Cardiac fibroblast (primary cell): ENCODE results near the gene UBA3.

Experiments used
- DNase-seq, 2 donors: peaks; one replicate each; pipeline versions ENCODE4 v3.0.0 to v3.0.0-alpha.2; 2010; ENCODE audit warnings: low read depth in 2 of 2
- H3K4me3 ChIP-seq, 2 donors: replicated peaks in 1 of 2; 1 replicate in 1 of 2; 2 replicates in 1 of 2; pipeline ENCODE4 v1.5.1; 2011; ENCODE audit warnings: low read depth in 2 of 2, low read length in 2 of 2, mild to moderate bottlenecking in 2 of 2, moderate library complexity in 1 of 2
- TF ChIP-seq, protein P1 (sequence below): IDR thresholded peaks from one replicate; pipeline ENCODE4 v1.5.1; 2011; ENCODE audit warnings: low read depth, mild to moderate bottlenecking, low read length, inconsistent platforms

The UBA3 gene

DNA sequence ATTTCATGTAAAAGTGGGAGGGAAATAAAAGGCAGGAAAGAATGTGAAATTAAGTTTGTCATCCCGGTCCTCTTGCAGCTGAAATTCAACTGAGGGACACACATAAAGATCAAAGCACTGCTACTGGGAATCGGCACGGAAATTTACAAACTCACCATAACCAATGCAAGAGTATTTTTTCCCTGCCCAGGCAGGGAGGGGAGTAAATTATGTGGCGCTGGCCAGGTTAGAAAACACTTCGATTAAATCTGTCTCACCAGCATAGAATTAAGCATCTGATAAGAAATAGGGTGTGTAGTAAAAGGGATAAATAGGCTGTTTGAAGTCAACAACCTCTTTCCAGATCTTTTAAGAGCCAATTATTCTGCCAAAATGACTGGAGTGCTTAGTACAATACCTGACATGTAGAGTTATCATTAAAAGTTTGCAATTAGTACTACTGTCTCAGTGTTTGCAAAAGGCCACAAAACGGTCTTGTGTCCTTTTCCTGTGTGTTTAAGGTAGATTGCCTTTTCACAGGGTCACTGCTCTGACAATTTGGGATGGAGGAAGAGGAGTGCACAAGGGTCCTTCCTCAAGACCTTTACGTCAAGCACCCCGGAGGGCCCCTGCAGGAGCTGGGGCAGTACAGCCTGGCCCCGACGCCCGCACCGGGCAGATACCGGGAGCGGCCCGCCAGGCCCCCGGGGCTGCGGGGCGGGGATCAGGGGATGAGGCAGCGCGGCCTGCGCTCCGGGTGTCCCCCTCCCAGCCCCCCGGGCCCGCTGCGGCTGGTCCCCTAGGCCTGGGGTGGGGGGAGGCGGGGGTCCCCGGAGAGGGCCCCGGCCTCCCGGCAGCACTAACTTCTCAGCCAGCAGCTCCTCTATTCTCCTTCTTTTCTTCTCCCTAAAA lies 651 bp downstream of the UBA3 start:
- TF ChIP-seq, protein P1, sequence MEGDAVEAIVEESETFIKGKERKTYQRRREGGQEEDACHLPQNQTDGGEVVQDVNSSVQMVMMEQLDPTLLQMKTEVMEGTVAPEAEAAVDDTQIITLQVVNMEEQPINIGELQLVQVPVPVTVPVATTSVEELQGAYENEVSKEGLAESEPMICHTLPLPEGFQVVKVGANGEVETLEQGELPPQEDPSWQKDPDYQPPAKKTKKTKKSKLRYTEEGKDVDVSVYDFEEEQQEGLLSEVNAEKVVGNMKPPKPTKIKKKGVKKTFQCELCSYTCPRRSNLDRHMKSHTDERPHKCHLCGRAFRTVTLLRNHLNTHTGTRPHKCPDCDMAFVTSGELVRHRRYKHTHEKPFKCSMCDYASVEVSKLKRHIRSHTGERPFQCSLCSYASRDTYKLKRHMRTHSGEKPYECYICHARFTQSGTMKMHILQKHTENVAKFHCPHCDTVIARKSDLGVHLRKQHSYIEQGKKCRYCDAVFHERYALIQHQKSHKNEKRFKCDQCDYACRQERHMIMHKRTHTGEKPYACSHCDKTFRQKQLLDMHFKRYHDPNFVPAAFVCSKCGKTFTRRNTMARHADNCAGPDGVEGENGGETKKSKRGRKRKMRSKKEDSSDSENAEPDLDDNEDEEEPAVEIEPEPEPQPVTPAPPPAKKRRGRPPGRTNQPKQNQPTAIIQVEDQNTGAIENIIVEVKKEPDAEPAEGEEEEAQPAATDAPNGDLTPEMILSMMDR = no peak
- no peak for DNase-seq
- H3K4me3 ChIP-seq = peak overlapping the region; percentile 61 to 72

DNA sequence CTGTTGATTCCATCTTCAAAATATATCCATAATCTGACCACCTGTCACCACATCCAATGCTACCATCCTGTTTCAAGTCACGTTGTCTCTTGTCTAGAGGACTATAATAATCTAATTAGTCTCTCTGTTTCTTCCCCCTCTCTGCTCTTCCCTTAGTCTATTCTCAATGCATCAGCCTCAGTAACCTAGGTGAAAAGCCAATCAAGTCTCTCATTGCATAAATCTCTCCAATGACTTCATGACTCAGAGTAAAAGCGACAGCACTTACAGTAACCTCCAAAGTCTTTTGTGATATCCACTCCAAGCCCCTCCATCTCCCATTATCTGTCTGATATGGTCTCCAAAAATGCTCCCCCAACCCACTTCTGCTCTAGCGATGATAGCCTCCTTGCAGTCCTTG lies 7.2 kb downstream of the UBA3 start:
- TF ChIP-seq, protein P1 = no peak
- DNase-seq = no peak
- no peak overlapping the region for H3K4me3 ChIP-seq

DNA sequence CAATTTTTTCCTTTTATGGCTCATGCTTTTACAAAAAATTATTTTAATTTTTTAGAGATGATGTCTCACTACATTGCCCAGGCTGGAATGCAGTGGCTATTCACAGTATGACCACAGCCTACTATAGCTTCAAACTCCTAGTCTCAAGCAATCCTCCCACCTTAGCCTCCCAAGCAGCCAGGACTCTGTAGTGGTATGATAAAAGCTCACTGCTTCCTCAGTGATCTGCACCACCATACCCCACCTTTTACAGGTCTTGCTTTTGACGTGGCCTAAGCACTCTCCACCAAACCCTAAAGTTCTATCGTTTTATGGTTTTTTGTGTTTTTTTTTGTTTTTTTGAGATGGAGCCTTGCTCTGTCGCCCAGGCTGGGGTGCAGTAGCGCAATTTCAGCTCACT lies 14.0 kb downstream of the UBA3 start:
- TF ChIP-seq, protein P1 = no peak
- DNase-seq = no peak
- H3K4me3 ChIP-seq = no peak overlapping the region

DNA sequence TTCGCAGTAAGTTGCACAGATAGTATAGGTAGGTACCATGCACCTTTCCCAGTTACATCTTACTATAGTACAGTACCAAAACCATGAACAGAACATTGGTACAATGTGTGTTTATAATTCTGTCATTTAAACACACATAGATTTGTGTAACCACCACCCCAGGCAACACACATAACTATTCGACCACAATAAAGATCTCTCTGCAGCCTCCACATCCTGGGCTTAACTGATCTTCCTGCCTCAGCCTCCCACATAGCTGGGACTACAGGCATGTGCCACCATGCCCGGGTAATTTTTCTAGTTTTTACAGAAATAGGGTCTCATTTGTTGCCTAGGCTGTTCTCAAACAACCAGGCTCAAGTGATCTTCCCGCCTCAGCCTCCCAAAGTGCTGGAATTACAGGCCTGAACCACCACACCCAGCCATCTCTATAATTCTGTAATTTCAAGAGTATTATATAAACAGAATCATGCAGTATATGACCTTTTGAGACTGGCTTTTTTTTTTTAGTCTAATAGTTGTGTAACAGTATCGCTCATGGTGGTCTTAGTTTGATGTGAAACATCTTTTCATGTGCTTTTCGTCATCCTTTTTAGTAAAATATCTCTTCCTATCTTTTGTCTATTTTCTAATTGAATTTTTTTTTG lies 14.7 kb downstream of the UBA3 start:
- no peak for DNase-seq
- TF ChIP-seq, protein P1 = no peak
- H3K4me3 ChIP-seq = no peak overlapping the region

DNA sequence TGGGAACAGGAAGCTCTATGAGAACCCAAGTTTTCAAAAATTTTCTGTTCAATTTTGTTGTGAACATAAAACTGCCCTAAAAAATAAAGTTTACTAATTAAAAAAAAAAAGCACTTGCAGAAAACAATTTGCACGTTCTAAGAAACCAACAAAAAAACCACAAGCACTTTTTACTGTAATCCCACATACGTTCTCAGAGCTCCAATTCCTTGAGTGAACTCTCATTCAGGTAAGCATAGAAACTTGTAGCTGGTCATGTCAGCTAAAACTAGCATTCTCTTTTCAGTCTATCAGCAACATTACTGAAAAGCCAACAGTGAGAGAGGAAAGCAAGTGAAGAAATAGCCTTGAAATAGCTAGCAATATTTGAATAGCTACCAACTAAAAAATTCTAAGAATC lies 16.5 kb downstream of the UBA3 start:
- DNase-seq = no peak
- TF ChIP-seq, protein P1 = no peak
- no peak overlapping the region for H3K4me3 ChIP-seq

DNA sequence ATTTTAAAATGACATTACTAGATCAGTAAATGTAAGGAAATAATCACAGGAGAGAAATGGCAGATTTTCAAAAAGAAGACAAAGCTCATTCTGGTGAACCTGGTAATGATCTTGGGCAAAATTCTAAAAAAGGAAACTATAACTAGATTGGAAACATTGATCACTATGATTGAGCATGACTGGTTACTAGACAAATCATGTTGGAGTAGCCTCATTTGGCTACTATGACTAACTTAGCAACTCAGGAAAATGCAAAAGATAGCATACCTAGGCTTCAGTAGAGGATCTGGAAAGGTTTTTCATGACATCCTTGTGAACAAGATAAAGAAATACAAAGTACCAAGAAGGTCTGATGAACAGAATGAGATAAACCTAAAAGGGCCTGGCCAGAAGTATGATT lies 20.5 kb downstream of the UBA3 start:
- TF ChIP-seq, protein P1 = no peak
- H3K4me3 ChIP-seq = no peak overlapping the region
- DNase-seq = no peak
